ENCODE measurements around the gene GALNT3.

The GALNT3 gene

DNA sequence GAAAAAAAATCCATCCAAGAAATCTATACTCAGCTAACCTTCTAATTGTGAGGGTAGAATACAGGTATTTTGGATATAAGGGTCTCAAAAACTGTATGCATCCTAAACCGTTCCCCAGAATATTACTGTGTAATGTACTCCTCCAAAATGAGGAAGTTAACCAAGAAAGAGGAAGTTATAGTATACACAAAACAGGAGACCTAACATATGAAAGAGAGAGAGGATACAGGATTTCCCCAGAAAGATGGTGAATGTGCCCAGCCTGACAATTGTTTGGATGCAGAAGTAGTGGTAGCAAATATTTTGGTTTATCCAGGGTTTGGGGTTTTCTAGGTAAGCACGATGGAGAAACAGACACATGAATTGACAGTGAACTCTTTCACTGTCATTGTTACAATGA lies 50.6 kb downstream of the GALNT3 start:
- no peak for DNase-seq (ENCODE audit: low read depth in 3 of 3)

DNA sequence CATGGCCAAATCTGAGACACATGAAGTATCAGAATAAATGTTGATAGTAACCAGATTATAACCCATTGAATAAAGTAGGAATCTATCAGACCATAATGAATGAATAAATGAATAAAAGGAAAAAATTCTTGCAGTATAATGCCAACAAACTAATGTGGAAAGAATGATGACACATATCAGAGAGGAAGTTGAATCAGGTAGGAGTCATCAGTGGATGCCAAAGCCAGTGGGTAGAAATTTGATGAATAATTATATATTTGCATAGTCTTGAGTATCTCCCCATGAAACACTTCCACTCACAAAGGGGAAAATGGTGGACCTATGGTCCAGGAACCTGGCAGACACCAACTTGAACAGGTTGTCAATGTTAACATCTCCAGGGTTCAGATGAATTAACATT lies 68.6 kb downstream of the GALNT3 start:
- no peak for DNase-seq (ENCODE audit: low read depth in 3 of 3)

- no peak for DNase-seq (ENCODE audit: low read depth in 3 of 3)
Observed at GRCh38 chr2:165720511-165720910, 73.5 kb downstream of the GALNT3 start.

GRCh38 chr2:165718610-165719210 lies 75.3 kb downstream of the GALNT3 start:
- DNase-seq (ENCODE audit: low read depth in 3 of 3) = no peak

DNA sequence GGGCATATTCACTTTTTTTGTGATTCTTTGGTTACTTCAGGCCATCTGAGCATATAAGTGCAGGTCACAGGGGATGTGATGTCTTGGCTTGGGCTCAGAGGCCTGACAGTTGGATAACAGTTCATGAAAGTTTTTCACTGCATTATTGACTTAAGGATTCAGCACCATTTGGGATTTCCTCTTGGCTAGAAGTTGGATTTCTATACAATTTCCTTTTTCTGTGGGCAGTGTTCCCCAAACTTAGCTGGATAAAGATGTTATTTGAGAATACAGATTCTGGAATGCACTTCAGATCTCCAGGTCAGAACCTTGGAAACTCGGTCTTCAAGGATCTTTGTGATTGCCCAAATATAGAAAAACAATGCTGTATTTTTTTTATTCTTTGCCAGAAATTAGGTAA lies 78.0 kb downstream of the GALNT3 start:
- DNase-seq (ENCODE audit: low read depth in 3 of 3) = no peak

GRCh38 chr2:165706960-165707487 lies 87.0 kb downstream of the GALNT3 start:
- DNase-seq (ENCODE audit: low read depth in 3 of 3) = no peak

DNA sequence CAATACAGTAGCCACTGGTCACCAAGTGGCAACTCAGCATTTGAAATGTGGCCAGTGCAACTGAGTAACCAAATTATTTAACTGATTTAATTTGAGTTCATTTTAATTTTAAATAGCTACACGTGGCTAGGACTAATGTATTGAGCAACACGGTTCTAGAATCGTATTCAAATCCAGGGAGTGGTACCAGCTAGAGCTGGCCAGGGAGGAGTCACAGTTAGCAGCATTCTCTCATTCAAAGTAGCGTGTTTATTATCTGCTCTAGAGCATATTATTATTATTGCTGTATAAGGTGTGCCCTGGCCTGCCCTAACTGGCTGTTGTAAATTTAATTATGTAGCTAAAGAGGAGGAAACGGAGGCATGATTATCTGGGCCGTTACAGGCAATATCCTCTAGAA lies 92.9 kb downstream of the GALNT3 start:
- DNase-seq (ENCODE audit: low read depth in 3 of 3) = no peak

DNA sequence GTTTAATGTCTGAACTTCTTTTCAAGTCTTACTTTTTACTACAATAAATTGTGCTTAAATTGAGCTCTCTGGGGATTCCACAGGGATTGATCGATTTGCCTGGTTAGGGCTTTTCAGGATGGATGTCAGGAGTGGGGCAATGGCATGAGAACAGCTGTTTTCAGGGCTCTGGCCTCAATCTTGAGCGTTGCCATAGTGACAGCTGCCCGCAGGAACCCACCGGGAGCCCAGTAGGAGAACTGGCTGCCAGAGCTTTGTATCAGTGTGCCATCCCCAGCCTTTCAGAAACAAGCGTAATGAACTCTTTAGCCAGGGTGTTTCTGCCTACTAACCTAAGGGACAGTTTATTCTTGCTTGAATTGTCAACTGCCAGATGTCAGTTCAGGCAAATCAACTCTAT lies 93.5 kb downstream of the GALNT3 start:
- DNase-seq (ENCODE audit: low read depth in 3 of 3) = no peak

GRCh38 chr2:165699946-165700345 lies 94.1 kb downstream of the GALNT3 start:
- no peak for DNase-seq (ENCODE audit: low read depth in 3 of 3)

DNA sequence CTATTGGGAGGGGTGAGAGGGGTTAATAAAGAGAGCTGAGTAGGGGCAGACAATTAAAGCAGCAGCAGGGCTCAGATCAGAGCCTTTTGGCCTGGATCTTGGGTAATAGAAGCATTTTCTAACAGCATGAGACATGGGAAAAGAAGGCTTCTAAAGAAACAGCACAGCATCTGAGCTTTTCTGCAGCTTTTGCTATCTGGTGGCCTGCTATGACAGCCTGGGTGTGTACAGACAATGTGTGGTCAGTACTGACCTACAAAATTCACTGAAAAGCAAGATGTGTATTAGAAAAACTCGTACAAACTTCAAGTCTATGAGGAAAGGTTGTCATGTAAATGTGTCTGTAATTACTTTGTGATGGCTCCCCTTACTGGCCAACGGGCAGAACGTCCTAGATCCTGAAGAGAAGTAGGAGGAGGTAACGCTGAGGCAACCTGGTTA lies 95.6 kb downstream of the GALNT3 start:
- no peak for DNase-seq (ENCODE audit: low read depth in 3 of 3)

DNA sequence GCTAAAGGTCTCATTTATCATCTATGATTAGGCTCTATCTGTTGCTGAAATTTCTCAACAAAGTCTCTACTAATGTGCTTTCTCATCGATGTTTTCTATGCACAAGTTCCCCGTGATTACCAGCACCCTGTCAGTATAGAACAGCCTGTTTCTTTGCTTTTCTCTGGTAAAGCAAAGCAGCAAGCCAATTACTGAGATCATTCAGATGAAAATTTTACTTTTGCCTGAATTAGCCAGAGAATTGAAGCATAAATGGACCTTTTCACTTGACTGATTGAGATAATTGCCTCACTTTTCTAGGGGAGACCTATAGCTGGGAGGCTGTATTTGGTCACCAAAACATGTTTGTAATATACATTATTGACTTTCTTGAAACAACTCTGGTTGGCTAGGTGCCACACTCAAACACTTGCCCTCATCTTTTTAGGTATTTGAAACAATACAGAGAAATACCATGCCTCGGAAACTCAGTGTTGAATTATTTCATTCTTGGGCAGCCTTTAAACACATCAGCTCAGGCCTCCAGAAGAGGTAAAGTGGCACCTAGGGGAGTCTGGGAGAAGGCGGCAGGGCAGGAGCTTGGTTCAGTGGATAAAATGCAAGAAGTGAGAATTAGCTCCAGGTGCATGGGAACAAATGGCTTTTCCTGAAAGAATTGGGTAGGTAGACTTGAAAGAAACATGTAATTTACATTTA lies 96.2 kb downstream of the GALNT3 start:
- DNase-seq (ENCODE audit: low read depth in 3 of 3) = no peak

Measured in stimulated activated CD4-positive, alpha-beta T cell treated with anti-CD3 and anti-CD28 coated beads, TNF-alpha, amount 100 ng/mL, for 24 hours (primary cell).